Measurements from ENCODE around the gene ZNF576.
A peak's percentile ranks its signal among the peaks of the same experiment; 100 is the strongest.
"Not testable (repeated sequence)": the region's sequence is repeated elsewhere in the genome, so short reads cannot be mapped to it uniquely, and the experiment has no call there.

Gene ZNF576

GRCh38 chr19:43595999-43596841, at the start of gene ZNF576, which contains the start of gene IRGQ:
Gene ZNF576, plus strand, starts transcription at chr19:43596595. Its CDS starts 514 bp downstream, at chr19:43597109.
Gene IRGQ, minus strand, starts transcription at chr19:43596134. Its CDS starts 796 bp downstream, at chr19:43595338.
- DNase-seq = peak; percentile 97

GRCh38 chr19:43547926-43548325, 48.5 kb upstream of the ZNF576 start:
- DNase-seq = not testable (repeated sequence)

- no peak for DNase-seq
Observed at GRCh38 chr19:43548706-43549105, 47.7 kb upstream of the ZNF576 start.

- no peak for DNase-seq
Observed at GRCh38 chr19:43551399-43552197, 44.8 kb upstream of the ZNF576 start.

- DNase-seq = no peak
Observed at GRCh38 chr19:43552198-43552450, 44.3 kb upstream of the ZNF576 start.

GRCh38 chr19:43552616-43553015, 43.8 kb upstream of the ZNF576 start:
- DNase-seq = no peak

- DNase-seq = no peak
Observed at GRCh38 chr19:43553656-43554055, 42.7 kb upstream of the ZNF576 start.

- no peak for DNase-seq
Observed at GRCh38 chr19:43554317-43554895, 42.0 kb upstream of the ZNF576 start.

GRCh38 chr19:43555185-43555770, 41.1 kb upstream of the ZNF576 start:
- peak; percentile 25 for DNase-seq

GRCh38 chr19:43560687-43561086, 35.7 kb upstream of the ZNF576 start:
- no peak for DNase-seq

GRCh38 chr19:43561139-43561970, 35.0 kb upstream of the ZNF576 start:
- no peak for DNase-seq

GRCh38 chr19:43562226-43562697, 34.1 kb upstream of the ZNF576 start:
- no peak for DNase-seq

- DNase-seq = peak; percentile 11
Observed at GRCh38 chr19:43562698-43563241, 33.6 kb upstream of the ZNF576 start.

- DNase-seq = no peak
Observed at GRCh38 chr19:43563816-43564457, 32.5 kb upstream of the ZNF576 start.

- DNase-seq = no peak
Observed at GRCh38 chr19:43564800-43565199, 31.6 kb upstream of the ZNF576 start.

GRCh38 chr19:43569657-43570056, 26.7 kb upstream of the ZNF576 start:
- no peak for DNase-seq

GRCh38 chr19:43570174-43570791, 26.1 kb upstream of the ZNF576 start:
- DNase-seq = no peak

- peak; percentile 7 for DNase-seq
Observed at GRCh38 chr19:43572171-43572588, 24.2 kb upstream of the ZNF576 start.

GRCh38 chr19:43574424-43575155, 21.8 kb upstream of the ZNF576 start:
- DNase-seq = no peak
